Testis (tissue), 2 donors: ENCODE results near the gene TTC3.

ENCODE experiments used
- POLR2A ChIP-seq: fragments of 450-650 bp; IDR thresholded peaks from one replicate; pipeline ENCODE4 v1.6.1; 2017; ENCODE audit warnings: antibody characterized with exemption, mild to moderate bottlenecking, moderate library complexity
- TF ChIP-seq, protein P1 (sequence below), 3 experiments: fragments of 450-650 bp in 2 of 3; fragments of 200-600 bp in 1 of 3; sonication (generic) in 1 of 3; IDR thresholded peaks; one replicate each; pipeline ENCODE4 v1.5.1; 2016 to 2019; ENCODE audit warnings: antibody characterized with exemption in 3 of 3, mild to moderate bottlenecking in 2 of 3, moderate library complexity in 1 of 3

- TF ChIP-seq, protein P1, sequence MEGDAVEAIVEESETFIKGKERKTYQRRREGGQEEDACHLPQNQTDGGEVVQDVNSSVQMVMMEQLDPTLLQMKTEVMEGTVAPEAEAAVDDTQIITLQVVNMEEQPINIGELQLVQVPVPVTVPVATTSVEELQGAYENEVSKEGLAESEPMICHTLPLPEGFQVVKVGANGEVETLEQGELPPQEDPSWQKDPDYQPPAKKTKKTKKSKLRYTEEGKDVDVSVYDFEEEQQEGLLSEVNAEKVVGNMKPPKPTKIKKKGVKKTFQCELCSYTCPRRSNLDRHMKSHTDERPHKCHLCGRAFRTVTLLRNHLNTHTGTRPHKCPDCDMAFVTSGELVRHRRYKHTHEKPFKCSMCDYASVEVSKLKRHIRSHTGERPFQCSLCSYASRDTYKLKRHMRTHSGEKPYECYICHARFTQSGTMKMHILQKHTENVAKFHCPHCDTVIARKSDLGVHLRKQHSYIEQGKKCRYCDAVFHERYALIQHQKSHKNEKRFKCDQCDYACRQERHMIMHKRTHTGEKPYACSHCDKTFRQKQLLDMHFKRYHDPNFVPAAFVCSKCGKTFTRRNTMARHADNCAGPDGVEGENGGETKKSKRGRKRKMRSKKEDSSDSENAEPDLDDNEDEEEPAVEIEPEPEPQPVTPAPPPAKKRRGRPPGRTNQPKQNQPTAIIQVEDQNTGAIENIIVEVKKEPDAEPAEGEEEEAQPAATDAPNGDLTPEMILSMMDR (IDR thresholded peaks at IDR 0.05): peak in 1 of 3 experiments; percentile 35
- TF ChIP-seq POLR2A: no peak
Observed at GRCh38 chr21:37087188-37087587, 14.1 kb downstream of the TTC3 start.
